Calu3 (cell line): ENCODE data around the gene CELSR1. TPM values are rescaled to one million over a fixed set of nuclear protein-coding genes. Genes with fewer than 3 reads are reported as not detected.

ENCODE experiments used
- BruUV-seq: library from RNA; stranded (reverse); fragments of 400-500 nt; replicated peaks from 2 replicates; lab custom pipeline; 2021; lab: Mats Ljungman, UMichigan
- CTCF ChIA-PET: fragments of 300-600 bp; sonication (Branson Sonifier 250); formaldehyde crosslinking; loops from one replicate; lab custom pipeline; 2022; ENCODE audit warnings: antibody characterized with exemption; lab: Charles Lee
- DNase-seq: peaks from one replicate; pipeline ENCODE4 v3.0.0; 2022
- H3K27ac Mint-ChIP-seq: one replicate; pipeline ENCODE4 v1.8.0; 2022; ENCODE audit warnings: mixed read lengths; ENCODE audit not compliant: unreplicated experiment
- H3K27me3 Mint-ChIP-seq: one replicate; pipeline ENCODE4 v1.8.0; 2022; ENCODE audit warnings: mixed read lengths; ENCODE audit not compliant: unreplicated experiment
- H3K36me3 Mint-ChIP-seq: one replicate; pipeline ENCODE4 v1.8.0; 2022; ENCODE audit warnings: mild to moderate bottlenecking, moderate library complexity, mixed read lengths; ENCODE audit not compliant: insufficient read depth, unreplicated experiment
- H3K4me1 Mint-ChIP-seq: one replicate; pipeline ENCODE4 v1.8.0; 2022; ENCODE audit warnings: mild to moderate bottlenecking, low read depth, mixed read lengths; ENCODE audit not compliant: unreplicated experiment
- H3K4me3 Mint-ChIP-seq: one replicate; pipeline ENCODE4 v1.8.0; 2022; ENCODE audit warnings: mild to moderate bottlenecking, low read depth, moderate library complexity, mixed read lengths; ENCODE audit not compliant: unreplicated experiment
- H3K9me3 Mint-ChIP-seq: one replicate; pipeline ENCODE4 v1.8.0; 2022; ENCODE audit warnings: low read depth, mixed read lengths; ENCODE audit not compliant: unreplicated experiment
- CTCF ChIP-seq: fragments of 200-600 bp; IDR thresholded peaks from one replicate; pipeline ENCODE4 v1.8.0; 2022; ENCODE audit warnings: antibody characterized with exemption; ENCODE audit not compliant: unreplicated experiment
- intact Hi-C: fragments of 100-400 bp; cut with micrococcal nuclease; formaldehyde crosslinking; loops from one replicate; pipeline ENCODE4 v1.10.0; 2022; ENCODE audit not compliant: unreplicated experiment
- total RNA-seq: library from RNA; stranded (reverse); gene quantifications from 2 replicates; pipeline ENCODE4 v1.2.3, GENCODE V29; 2022

Gene CELSR1
- total RNA-seq, 1 experiment from 2014 or later = 45.5 TPM

GRCh38 chr22:46408568-46409506 lies 128.6 kb downstream of the CELSR1 start:
- Mint-ChIP-seq H3K4me1 (no peaks in the 10 kb centered on the region), H3K27me3 (no peaks in the 10 kb centered on the region), H3K9me3 (no peaks in the 10 kb centered on the region), H3K4me3 (no peak overlapping the region), H3K36me3 (no peaks in the 10 kb centered on the region), H3K27ac (no peak overlapping the region)
- BruUV-seq = no TSS peak
- DNase-seq = no peak
- intact Hi-C loops = no loop called here
- no peak for TF ChIP-seq CTCF
- CTCF ChIA-PET = no interaction called here

GRCh38 chr22:46407748-46408147 lies 129.7 kb downstream of the CELSR1 start:
- Mint-ChIP-seq H3K27ac (no peak overlapping the region), H3K9me3 (no peaks in the 10 kb centered on the region), H3K36me3 (no peaks in the 10 kb centered on the region), H3K4me3 (no peak overlapping the region), H3K27me3 (no peaks in the 10 kb centered on the region), H3K4me1 (no peaks in the 10 kb centered on the region)
- CTCF ChIA-PET = no interaction called here
- no peak for DNase-seq
- TF ChIP-seq CTCF = no peak
- no TSS peak for BruUV-seq
- intact Hi-C loops = no loop called here

GRCh38 chr22:46406791-46407190 lies 130.6 kb downstream of the CELSR1 start:
- CTCF ChIA-PET = no interaction called here
- no TSS peak for BruUV-seq
- no peak for DNase-seq
- Mint-ChIP-seq H3K36me3 (no peaks in the 10 kb centered on the region), H3K27ac (no peak overlapping the region), H3K4me1 (no peaks in the 10 kb centered on the region), H3K27me3 (no peaks in the 10 kb centered on the region), H3K9me3 (no peaks in the 10 kb centered on the region), H3K4me3 (no peak overlapping the region)
- intact Hi-C loops = no loop called here
- TF ChIP-seq CTCF = no peak

GRCh38 chr22:46406349-46406748 lies 131.1 kb downstream of the CELSR1 start:
- no peak overlapping the region for H3K4me3 Mint-ChIP-seq
- no peaks in the 10 kb centered on the region for H3K27me3 Mint-ChIP-seq
- TF ChIP-seq CTCF = no peak
- H3K4me1 Mint-ChIP-seq = no peaks in the 10 kb centered on the region
- H3K9me3 Mint-ChIP-seq = no peaks in the 10 kb centered on the region
- intact Hi-C loops = no loop called here
- DNase-seq = no peak
- H3K27ac Mint-ChIP-seq = no peak overlapping the region
- CTCF ChIA-PET = interaction anchor here (0.5 kb wide), 1 partner anchor 77 kb away, joined by 3 read pairs; no protein-coding TSS in a partner anchor
- BruUV-seq = no TSS peak
- no peaks in the 10 kb centered on the region for H3K36me3 Mint-ChIP-seq
